ENCODE results near the gene SORCS2.

Gene SORCS2

DNA sequence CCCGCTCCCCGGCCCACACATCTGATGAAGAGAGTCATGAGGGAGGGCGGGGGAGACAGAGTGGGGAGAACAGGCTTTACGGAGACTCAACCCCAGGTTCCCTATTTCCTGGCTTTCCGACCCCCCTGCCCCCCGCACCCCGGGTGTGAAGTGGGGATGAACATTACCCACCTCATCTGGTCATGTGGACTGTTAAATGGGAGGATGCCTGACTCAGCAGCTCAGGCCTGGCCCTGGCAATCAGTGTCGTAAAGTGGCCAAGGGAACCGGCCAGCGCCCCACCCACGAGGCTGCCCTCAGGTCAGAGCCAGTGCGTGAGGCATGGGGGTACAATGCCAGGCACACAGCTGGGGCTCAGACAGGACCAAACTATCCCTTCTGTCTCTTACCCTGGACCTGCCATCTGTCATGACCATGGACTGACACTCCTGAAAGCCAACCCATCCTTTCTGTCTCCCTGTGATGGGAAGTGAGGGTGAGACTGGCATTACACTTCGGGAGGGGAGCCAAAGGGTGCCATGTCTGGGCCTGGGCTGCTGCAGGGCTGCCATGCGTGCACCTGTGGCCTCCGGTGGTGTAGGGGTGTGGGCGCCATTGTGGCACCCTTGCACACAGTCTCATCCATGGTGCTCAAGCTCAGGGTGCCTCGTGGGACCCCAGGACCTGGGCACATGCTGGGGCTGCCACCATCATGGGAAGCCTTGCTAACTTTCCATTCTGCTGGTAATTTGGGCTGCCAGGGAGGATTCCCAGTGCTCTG, 348.5 kb downstream of the SORCS2 start:
- no peak for DNase-seq

DNA sequence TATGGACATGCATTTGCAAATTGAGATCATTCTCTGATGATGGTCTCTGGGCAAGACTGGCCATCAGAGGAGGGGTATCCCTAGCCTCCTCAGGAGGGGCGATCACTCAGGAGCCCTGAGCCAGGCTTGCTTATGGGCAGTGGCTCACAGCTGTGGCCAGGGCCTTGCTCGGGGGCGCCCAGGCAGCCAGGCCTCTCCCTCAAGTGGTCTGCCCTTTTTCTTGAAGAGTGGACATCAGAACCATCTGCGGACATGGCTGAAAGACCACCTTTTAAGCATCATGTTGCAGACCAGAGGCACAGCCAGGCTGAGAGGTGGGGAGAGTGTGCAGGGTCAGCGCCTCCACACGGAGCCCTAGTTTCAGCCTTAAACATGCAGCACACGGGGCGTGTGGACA, 349.1 kb downstream of the SORCS2 start:
- no peak for DNase-seq

DNA sequence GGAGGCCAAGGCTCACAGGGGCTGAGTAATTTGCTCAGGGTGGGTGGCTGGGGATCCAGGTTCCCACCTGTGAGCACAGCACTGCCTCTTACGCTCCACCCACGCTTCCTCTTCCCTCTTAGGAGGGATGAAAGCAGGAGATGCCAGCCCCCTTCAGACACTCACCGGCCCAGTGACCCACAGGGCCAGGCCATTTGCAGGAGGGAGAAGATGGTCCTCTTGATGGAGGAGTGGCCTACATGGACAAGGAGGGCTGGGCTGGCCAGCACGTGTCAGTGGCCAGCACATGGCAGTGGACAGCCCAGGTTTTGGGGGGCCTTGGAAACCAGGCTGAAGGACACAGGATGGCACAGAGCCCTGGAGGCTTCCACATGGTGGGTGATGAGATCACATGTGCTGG, 350.4 kb downstream of the SORCS2 start:
- DNase-seq = no peak

DNA sequence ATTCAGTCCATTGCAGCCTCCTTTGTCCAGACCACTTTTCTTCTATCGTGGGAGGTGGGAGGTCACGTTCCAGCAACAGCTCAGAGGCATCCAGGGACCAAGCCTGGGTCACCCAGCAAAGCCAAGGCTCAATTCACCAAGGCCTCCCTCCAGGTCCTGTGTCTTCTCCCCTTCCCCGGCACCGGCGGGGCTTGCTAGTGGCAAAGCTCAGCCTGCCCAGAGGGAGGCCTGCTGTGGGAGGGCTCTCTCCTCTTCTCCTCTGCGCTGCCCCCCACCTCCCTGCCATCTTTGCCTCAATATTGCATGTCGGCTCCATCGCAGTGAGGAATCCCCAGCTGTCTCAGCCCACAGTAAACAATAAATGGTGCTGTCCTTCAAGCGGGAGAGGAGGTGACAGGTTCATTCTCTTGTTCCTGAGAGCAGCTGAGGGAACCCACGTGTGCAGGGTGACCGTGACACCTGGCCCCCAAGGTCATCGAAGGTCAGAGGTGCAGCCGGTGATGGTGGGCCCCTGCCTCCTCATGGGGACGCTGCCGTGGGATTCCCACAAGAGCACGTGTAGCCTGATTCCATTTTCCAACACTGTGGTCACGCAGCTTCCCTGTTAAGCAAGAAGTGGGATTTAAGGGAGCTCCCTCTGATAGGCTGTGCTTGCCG, 353.9 kb downstream of the SORCS2 start:
- no peak for DNase-seq

DNA sequence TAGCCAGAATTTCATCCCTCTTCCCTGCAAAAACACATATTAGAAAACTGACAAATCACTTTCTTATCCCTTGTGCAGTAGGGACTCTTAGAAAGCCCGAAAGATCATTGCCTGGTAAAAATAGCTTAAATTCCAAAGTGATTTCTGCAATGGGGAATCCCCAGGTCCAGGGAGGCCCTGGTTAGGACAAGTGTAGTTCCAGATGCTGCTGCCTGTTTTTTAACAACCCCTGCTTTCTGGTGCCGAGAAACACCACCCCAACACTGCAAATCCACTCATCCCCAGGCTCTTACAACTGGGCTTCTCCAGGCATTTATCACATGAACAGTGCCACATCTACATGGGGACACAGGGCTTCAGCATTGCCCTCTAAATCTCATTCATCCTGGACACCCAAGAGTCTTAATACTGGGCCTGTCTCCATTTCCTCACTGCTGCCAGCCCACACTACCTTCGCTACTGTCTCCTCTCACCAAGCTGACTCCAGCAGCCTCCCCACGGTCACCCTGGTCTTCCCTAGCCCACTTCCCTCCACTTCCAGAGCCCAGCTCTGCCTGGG, 354.6 kb downstream of the SORCS2 start:
- no peak for DNase-seq

DNA sequence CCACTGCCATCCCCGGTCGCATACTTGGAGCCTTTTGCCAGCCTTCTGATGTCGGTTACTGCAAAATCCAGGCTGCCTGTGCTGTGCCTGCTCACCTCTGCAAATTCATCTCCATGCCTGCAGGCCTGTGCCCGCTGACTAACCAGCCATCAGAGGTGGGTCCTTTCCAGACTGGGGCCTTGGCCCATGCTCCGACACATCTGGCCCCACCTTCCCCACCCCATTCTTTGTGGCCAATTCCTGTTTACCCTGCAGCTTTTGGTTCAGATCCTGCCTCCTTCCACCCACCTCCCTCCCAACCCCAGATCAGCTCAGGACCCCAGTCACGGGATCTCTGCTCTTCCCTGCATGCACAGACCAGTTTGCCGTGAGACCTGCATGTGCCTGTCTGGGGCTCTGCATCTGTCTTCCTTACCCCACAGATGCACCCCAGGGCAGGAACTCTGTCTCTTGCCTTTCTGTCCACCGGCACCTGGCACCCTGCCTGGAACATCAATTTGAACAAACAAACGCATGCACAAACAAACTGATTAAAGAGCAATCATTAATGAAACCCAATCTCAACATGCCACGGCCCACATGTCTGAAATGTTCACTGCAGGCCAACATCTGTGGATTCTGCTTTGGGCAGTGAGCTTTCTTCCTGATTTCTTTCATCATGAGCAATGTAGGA, 355.2 kb downstream of the SORCS2 start:
- DNase-seq = no peak

DNA sequence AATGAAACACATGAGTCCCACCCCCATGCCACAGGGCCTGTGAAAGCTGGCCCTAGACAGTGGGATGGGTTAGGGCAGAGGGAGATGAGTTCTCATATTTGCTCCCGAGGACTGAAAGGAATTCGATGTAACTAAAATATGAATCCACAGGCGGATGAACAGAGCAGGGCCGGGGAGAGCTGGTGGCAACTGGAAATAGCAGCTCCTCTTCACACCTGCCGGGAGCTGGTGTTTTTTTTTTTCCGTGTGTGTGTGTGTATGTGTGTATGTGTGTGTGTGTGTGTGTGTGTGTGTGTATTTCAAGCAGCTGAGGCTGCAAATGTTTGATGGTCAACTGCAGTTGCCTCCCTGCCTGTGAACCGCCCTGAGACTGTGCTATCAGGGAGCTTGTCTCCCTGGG, 357.5 kb downstream of the SORCS2 start:
- DNase-seq = no peak

DNA sequence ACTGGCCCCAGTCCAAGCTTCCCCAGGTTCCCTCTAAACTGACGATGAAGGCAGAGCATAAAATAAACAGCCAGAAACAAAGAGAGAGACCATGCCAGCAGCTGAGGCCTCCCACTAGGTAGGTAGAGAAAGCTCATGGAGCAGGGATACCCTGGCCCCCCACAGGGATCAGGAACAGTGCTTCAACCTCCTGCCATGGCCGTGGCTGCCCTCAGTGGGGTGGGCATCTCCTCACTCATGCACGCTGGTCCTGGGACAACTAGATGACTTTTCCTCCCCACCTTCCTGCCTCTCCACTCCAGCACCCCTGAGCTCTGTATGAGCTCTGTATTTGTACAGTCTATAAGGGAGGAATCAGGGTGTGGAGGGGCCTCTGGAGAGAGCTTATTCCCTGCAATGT, 360.1 kb downstream of the SORCS2 start:
- no peak for DNase-seq

DNA sequence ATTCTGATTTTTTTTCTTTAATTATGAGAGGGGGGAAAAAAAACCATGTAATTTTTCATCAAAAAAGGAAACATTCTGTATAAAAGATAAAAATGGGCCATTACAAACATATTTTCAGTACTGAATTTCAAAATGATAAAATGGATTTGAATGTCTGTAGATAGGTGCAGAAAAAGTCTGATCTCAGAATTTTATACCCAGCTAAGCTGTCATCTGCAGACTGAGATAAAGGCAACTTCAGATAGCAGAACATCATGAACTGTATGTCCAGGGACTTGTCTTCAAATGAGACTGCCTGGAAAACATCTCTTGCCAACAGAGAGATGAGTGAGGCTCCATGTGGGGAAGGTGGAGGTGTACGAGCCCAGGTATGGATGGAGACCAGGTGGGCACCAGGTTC, 360.9 kb downstream of the SORCS2 start:
- DNase-seq = no peak

DNA sequence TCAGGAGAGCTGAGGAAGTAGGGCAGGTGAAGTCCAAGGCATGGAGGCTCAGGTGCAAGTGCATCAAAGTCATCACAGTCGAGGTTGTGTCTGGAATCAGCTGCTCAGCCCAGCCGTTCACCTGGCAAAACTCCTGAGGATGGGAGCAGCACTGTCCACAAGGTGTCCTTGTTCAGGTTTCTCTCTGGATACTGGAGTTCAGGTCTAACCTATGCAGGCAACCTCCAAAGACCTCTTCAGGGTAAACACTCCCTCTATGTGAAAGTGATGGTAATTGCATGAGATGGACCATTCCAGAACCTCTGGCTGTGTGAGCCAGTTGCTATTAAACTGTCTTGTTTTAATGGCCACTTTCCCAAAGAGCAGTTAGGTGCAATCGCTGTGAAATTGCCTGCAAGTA, 362.6 kb downstream of the SORCS2 start:
- DNase-seq = no peak

DNA sequence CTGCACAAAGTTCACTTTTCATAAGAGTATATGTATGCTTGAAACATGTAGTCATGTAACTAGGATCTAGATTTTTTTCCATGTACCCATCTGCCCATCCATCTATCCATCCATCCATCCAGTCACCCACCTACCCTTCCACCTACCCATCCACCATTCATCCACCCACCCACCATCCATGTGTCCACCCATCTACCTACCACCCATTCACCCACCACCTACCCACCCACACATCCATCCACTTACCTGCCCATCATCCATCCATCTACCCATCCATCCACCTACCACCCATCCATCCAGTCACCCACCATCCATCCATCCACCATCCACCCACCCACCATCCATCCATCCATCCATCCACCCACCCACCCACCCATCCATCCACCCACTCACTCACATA, 364.2 kb downstream of the SORCS2 start:
- no peak for DNase-seq

DNA sequence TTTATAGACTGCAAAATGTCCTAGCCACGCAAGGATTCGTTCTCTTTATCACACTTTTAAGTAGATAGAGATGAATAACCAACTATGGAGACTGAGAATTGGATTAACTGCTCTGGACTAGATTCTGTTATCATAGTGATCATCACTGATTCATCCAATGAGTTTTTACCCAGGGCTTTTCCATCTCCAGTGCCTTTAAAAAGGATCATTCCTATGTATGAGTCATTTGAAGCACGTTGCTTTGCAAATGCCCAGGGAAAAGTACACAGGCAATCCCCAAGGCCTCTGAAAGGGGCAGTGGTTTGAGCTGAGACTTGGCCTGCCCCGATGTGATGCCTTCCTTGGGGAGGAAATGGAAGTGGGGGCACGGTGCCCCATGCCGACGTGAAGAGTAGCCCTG, 365.1 kb downstream of the SORCS2 start:
- no peak for DNase-seq

DNA sequence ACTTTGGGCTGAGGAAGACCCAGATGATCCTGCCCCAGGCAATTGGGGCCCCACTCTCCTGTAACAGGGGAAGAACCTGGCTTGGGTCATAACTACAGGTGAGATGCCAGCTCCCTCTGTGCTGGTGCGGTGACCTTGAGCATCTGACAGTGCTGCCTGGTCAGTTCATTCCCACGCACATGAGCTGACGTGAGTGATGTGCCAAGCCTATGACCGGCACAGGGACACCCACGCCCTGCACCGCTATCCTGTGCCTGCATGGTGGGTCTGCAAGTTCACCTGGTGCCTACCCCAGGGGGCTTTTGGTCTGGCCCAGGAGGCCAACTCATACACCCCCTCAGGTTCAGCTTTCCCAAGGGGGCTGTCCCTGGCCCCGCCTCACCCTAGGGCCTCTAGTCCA, 366.1 kb downstream of the SORCS2 start:
- no peak for DNase-seq

DNA sequence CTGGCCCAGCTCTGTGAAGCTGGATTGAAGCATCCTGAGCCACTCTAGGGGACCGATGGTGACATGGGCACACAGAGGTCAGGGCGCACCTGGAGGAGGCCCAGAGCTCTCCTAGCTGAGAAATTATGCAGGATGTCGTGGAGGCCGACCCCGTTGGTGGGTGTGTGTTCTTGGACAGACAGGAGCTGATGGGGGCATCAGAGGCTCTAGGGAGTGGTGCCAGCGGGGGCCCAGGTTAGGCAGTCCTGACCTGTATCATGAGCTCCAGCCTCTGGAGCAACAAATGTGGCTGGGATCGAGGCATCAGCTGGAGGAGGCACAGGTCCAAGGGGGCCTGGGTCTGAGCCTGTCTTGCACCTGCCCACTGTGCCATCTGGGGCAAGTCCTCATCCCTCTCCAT, 367.0 kb downstream of the SORCS2 start:
- no peak for DNase-seq

DNA sequence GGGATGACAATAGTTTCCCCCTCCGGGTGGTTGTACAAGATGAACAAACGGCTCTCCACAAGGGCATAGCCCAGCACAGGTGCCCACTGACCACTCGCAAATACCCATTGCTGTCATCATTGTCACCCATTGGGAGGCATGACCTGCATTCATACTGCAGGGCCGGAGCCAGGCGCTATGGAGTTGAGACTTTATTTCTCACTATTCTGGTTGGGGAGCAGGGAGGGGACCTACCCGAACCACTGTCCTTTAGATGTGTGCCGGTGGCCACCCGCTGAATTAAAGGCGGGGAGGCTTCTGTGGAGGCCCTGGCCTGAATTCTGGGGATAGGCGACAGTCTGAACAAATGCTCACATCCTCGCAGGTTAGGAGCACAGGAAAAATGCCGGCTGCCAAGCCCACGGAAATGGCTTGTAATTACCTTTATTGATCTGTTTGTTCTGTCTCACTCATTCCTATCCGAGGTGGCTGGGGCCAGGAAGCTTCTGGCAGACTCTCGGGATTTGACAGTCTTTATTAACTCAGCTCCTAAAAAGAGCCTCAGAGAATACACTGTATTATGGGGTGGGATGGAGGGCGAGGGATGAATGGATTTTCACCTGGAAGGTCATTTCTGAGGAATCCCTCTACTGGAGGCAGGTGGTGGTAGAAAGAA, 367.5 kb downstream of the SORCS2 start:
- DNase-seq = no peak

DNA sequence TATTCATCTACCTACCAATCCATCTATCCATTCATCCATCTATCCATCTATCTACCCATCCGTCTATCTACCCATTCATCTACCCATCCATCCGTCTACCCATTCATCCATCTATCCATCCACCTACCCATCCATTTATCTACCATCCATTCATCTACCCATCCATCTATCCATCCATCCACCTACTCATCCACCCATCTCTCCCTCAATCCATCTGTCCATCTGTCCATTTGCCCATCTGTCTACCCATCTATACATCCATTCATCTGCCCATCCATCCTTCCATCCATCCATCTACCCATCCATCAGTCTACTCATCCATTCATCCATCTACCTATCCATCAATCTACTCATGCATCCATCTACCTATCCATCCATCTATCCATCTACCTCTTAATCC, 369.2 kb downstream of the SORCS2 start:
- no peak for DNase-seq

DNA sequence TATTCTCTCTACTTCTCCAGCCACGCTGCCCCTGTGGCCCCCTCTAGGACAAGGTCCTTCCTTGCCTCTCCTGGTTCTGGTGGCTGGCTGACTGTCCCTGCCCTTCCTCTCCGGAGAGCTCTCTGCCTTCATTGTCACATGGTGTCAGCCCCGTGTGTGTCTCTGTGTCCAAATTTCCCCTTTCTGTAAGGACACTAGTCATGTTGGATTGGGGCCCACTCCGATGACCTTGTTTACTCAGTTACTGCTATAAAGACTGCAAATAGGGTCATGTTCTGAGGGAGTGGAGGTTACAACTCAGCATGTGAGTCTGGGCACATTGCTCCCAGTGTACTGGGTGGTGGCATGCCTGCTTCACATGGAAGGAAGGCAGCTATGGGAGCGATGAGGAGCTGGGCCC, 371.9 kb downstream of the SORCS2 start:
- no peak for DNase-seq

DNA sequence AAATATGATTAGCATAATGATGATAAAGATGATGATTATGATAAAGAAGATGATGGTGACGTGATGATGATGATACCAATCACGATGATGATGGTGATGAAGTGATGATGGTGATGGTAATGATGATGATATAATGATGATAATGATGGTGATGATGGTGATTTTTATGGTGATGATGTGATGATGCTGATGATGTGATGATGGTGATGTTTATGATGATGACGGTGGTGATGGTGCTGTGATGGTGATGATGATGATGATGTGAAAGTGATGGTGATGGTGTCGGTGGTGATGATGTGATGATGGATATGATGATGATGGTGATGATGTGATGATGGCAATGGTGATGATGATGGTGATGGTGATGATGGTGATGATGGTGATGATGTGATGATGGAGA, 373.1 kb downstream of the SORCS2 start:
- DNase-seq = no peak

DNA sequence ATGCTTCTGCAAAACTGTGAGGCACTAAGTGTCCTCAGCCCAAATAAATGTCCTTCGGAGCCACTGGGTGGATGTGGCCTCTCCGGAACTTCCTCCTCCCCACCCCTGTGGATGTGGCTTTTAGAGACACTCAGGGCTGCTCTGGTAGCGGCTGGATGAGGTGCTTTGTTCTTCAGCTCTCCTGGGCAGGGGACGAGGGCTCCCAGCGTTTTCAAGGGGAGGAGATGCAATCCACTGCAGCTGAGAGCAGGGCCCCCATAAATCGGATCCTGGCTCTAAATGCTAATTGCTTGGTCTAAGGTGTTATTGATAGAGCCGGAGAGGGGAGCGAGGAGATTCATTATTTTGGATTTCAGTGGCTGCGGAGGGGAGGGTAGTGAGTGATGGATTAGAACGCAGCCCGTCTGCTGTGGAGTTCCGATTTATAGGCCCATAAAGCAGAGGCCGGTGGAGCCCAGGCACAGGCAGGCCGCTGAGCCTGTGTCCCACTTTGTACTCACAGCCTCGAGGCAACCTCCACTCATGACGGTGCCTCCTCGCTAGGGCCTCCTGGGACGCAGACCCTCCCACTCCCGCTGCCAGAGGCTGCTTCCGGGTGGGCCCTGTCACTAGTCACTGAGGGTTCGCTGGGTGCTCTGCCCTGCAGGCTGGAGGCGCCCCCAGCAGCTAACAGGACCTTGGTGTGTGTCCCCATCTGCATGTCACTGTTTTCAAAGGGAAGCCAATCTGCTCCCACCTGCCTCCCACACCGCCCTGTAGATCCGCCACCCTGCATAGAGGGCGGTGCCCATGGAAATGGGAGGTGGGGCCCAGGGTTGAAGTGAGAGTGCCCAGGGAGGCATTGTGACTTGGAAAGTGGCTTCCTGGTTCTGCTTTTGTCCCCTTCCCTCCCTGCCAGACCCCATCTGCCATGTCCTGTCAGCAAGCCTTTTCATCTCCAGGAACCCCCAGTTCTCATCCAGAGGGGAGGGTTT, 377.8 kb downstream of the SORCS2 start:
- DNase-seq = no peak

DNA sequence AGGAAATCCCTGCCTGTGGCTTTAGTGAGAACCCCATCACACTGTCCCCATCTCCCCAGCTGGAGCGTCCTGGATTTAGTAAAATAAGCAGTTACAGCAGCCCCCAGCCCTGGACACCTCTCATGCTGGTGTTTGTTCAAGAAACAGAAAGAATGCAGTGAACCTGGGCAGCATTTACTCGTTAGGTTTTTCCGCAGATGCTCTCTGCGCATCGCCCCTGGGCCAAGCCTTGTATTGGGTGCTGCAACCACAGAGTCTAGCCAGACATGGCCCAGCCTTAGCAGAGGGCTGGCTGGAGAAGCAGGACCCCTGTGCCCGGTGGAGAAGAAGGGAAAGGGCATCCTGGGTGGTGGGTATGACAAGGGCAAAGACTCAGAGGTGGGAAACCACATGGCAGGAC, 378.7 kb downstream of the SORCS2 start:
- DNase-seq = no peak

DNA sequence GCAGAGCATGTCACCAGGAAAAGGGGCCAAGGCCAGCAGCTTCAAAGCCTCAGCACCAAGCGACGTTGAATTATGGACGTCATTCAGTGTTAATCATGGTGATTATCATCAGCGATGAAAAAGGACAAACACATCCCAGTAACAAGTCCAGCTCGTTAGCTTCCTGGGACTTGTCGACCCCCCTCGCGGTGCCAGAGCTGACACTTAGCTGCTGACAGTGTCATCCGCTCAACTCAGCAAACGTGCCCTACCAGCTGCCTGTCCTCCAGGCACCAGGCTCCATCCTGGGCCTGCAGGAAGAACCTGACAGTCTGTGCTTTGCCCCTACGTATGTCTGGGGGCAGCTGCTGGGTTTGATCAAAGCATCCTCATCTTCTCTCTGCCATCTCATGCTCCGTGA, 379.4 kb downstream of the SORCS2 start:
- no peak for DNase-seq

DNA sequence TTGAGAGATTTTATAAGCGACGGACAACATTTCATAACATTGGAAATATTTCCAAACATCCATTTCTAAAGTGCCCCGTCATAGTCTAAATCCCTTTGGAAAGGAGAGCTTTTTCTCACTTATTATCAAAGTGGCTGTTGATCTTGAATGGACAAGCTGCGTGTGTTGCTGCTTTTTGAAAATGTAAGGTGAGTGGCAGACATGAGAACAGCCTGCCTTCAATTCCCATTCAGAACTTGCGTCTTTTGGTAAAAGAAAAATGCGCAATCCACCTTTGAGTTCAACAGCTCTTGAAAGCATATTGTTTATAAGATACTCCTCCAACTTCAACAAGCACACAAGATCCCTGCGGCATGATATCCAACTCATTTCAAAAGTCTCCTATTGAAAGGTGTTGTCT, 380.6 kb downstream of the SORCS2 start:
- DNase-seq = no peak
